Fibroblast of lung (primary cell): ENCODE results near the gene DDR2.
A peak's percentile ranks its signal among the peaks of the same experiment; 100 is the strongest.

ENCODE experiments used
- CTCF ChIP-seq, 2 donors: IDR thresholded peaks in 1 of 2; conservative IDR thresholded peaks in 1 of 2; 1 replicate in 1 of 2; 2 replicates in 1 of 2; pipeline ENCODE4 v1.5.1; 2011 to 2012; ENCODE audit warnings: low read length in 2 of 2, control low read depth in 1 of 2, inconsistent platforms in 1 of 2, low read depth in 1 of 2, mild to moderate bottlenecking in 1 of 2
- EZH2 ChIP-seq: IDR thresholded peaks from 2 replicates; pipeline ENCODE4 v1.5.1; 2012; ENCODE audit warnings: low read length, control low read depth, mild to moderate bottlenecking; ENCODE audit errors: missing control alignments

GRCh38 chr1:162627662-162628296, 4.5 kb upstream of the DDR2 start:
- peak; percentile 42 to 60 for TF ChIP-seq CTCF (conservative IDR thresholded peaks at IDR 0.05 in 1 of 2, IDR thresholded peaks at IDR 0.05 in 1 of 2; ENCODE audit: low read depth in 1 of 2, low read length in 2 of 2)
- TF ChIP-seq EZH2, result no peak
